Progenitor cell of endocrine pancreas (in vitro differentiated cells): Measurements from ENCODE around the gene DOK7. TPM values are rescaled to one million over a fixed set of nuclear protein-coding genes. Genes with fewer than 3 reads are reported as not detected.

ENCODE experiments used
- DNase-seq: peaks from one replicate; pipeline ENCODE4 v3.0.0; 2021; ENCODE audit warnings: low spot score; ENCODE audit not compliant: unreplicated experiment
- H3K27ac Mint-ChIP-seq: 2 replicates; pipeline ENCODE4 v1.8.0; 2021; ENCODE audit warnings: mild to moderate bottlenecking, moderate library complexity, mixed read lengths
- H3K27me3 Mint-ChIP-seq: 2 replicates; pipeline ENCODE4 v1.8.0; 2021; ENCODE audit warnings: mixed read lengths
- H3K36me3 Mint-ChIP-seq: 2 replicates; pipeline ENCODE4 v1.8.0; 2022; ENCODE audit warnings: mixed read lengths; ENCODE audit not compliant: insufficient read depth
- H3K4me1 Mint-ChIP-seq: 2 replicates; pipeline ENCODE4 v1.8.0; 2021; ENCODE audit warnings: low read depth, mixed read lengths
- H3K4me3 Mint-ChIP-seq: 2 replicates; pipeline ENCODE4 v1.8.0; 2021; ENCODE audit warnings: low read depth, mild to moderate bottlenecking, moderate library complexity, mixed read lengths
- H3K9me3 Mint-ChIP-seq: 2 replicates; pipeline ENCODE4 v1.8.0; 2021; ENCODE audit warnings: low read depth, mixed read lengths
- CTCF ChIP-seq: fragments of 200-600 bp; sonication (generic); IDR thresholded peaks from one replicate; pipeline ENCODE4 v1.5.0; 2021; ENCODE audit warnings: antibody characterized with exemption, mild to moderate bottlenecking; ENCODE audit not compliant: unreplicated experiment
- total RNA-seq: library from RNA; stranded (reverse); gene quantifications from 2 replicates; pipeline ENCODE4 v1.2.1, GENCODE V29; 2021

DOK7 gene
- total RNA-seq, 1 donor from 2014 or later, result not detected

GRCh38 chr4:3512719-3513118 is 49.6 kb downstream of the DOK7 start:
- Mint-ChIP-seq H3K36me3 (peaks cover 40% of the 10 kb centered on the region), H3K27me3 (no peaks in the 10 kb centered on the region), H3K27ac (no peak overlapping the region), H3K4me3 (no peak overlapping the region), H3K4me1 (no peaks in the 10 kb centered on the region), H3K9me3 (no peaks in the 10 kb centered on the region)
- TF ChIP-seq CTCF, result no peak
- no peak for DNase-seq

- H3K27me3 Mint-ChIP-seq, result no peaks in the 10 kb centered on the region
- no peak overlapping the region for H3K4me3 Mint-ChIP-seq
- no peaks in the 10 kb centered on the region for H3K9me3 Mint-ChIP-seq
- H3K4me1 Mint-ChIP-seq, result no peaks in the 10 kb centered on the region
- TF ChIP-seq CTCF, result no peak
- DNase-seq, result no peak
- H3K27ac Mint-ChIP-seq, result no peak overlapping the region
- H3K36me3 Mint-ChIP-seq, result peaks cover 40% of the 10 kb centered on the region
Measured at GRCh38 chr4:3513807-3514206, 50.7 kb downstream of the DOK7 start.

- Mint-ChIP-seq H3K4me3 (no peak overlapping the region), H3K36me3 (peaks cover 39% of the 10 kb centered on the region), H3K4me1 (no peaks in the 10 kb centered on the region), H3K9me3 (no peaks in the 10 kb centered on the region), H3K27ac (no peak overlapping the region), H3K27me3 (no peaks in the 10 kb centered on the region)
- no peak for DNase-seq
- no peak for TF ChIP-seq CTCF
Measured at GRCh38 chr4:3514221-3514780, 51.2 kb downstream of the DOK7 start.

- DNase-seq, result no peak
- H3K9me3 Mint-ChIP-seq, result no peaks in the 10 kb centered on the region
- H3K4me1 Mint-ChIP-seq, result no peaks in the 10 kb centered on the region
- no peak overlapping the region for H3K27ac Mint-ChIP-seq
- peak; percentile 50 for TF ChIP-seq CTCF
- no peaks in the 10 kb centered on the region for H3K27me3 Mint-ChIP-seq
- peaks cover 39% of the 10 kb centered on the region for H3K36me3 Mint-ChIP-seq
- no peak overlapping the region for H3K4me3 Mint-ChIP-seq
Measured at GRCh38 chr4:3514806-3515501, 51.8 kb downstream of the DOK7 start.

- H3K27me3 Mint-ChIP-seq, result no peaks in the 10 kb centered on the region
- H3K4me1 Mint-ChIP-seq, result no peaks in the 10 kb centered on the region
- H3K36me3 Mint-ChIP-seq, result peaks cover 35% of the 10 kb centered on the region
- no peak for TF ChIP-seq CTCF
- no peak for DNase-seq
- H3K9me3 Mint-ChIP-seq, result no peaks in the 10 kb centered on the region
- no peak overlapping the region for H3K27ac Mint-ChIP-seq
- no peak overlapping the region for H3K4me3 Mint-ChIP-seq
Measured at GRCh38 chr4:3515646-3516045, 52.5 kb downstream of the DOK7 start.
